Measurements from ENCODE around the gene FAM227A. TPM values are rescaled to one million over a fixed set of nuclear protein-coding genes. Genes with fewer than 3 reads are reported as not detected.

Gene FAM227A
- total RNA-seq, 6 experiments from 2014 or later, result 0.02 to 0.20 (median 0.16) TPM; not detected in 2

DNA sequence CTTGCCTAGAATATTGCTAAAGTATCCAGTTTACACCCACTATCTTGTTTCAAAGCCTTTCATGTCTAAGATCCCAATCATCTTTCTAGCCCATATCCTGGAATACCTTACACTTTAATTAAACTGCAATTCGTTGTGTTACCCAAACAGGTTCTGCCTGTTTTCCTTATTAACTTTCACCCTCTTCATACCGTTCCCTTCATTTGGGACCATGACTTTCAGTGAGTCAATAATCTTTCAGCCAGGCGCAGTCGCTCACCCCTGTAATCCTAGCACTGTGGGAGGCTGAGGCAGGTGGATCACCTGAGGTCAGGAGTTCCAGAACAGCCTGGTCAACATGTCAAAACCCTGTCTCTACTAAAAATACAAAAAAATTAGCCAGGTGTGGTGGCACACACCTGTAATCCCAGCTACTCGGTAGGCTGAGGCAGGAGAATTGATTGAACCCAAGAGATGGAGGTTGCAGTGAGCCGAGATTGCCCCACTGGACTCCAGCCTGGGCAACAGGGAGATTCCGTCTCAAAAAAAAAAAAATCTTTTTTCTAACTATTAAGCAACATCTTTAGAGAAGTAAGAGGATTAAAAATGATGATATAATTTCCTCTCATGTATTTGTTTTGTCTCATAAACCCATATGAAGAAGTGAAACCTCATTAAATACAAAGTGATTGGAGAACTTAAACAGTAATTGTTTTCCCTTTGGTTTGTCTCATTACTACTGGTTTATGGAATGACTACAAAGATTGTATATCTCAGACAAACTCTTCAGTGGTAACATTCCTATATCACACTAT lies 106.9 kb downstream of the FAM227A start:
- no peak overlapping the region for H3K27ac ChIP-seq
- no peaks in the 10 kb centered on the region for H3K4me1 ChIP-seq
- H3K9me3 ChIP-seq, result no peaks in the 10 kb centered on the region
- H3K4me3 ChIP-seq, result no peak overlapping the region
- no peak for TF ChIP-seq POLR2A (IDR thresholded peaks at IDR 0.05)
- TF ChIP-seq, protein P1, sequence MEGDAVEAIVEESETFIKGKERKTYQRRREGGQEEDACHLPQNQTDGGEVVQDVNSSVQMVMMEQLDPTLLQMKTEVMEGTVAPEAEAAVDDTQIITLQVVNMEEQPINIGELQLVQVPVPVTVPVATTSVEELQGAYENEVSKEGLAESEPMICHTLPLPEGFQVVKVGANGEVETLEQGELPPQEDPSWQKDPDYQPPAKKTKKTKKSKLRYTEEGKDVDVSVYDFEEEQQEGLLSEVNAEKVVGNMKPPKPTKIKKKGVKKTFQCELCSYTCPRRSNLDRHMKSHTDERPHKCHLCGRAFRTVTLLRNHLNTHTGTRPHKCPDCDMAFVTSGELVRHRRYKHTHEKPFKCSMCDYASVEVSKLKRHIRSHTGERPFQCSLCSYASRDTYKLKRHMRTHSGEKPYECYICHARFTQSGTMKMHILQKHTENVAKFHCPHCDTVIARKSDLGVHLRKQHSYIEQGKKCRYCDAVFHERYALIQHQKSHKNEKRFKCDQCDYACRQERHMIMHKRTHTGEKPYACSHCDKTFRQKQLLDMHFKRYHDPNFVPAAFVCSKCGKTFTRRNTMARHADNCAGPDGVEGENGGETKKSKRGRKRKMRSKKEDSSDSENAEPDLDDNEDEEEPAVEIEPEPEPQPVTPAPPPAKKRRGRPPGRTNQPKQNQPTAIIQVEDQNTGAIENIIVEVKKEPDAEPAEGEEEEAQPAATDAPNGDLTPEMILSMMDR (IDR thresholded peaks at IDR 0.05), result no peak
- ATAC-seq (peak in 2 of 4 donors; percentile 19 to 22), DNase-seq (no peak)
- intact Hi-C loops (cut with DNase I), result no loop called here
- H3K27me3 ChIP-seq, result no peaks in the 10 kb centered on the region
- WGBS (ENCODE audit: insufficient coverage, low coverage, low lambda C conversion rate, missing lambda C conversion rate), result 62% methylated on average over 7 of the region's 7 CpGs
- H3K36me3 ChIP-seq, result no peaks in the 10 kb centered on the region

DNA sequence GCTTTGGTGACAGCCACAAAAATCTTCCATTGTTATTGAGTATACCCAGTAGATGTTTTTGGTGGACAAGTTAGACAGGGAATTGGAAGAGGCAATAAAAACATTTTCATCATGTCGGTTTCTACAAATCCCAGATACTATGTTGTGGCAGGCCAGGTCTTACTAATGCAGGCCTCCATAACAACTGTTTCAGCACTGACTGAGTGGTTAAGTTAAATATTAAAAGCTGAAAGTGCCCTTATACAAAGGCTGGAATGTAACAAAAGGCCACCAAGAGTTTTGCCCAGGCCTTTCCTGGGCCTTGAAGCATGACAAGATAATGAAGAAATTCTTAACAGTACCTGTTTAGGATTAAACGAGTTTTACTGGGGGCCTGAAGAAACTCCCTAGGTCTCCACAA lies 115.5 kb downstream of the FAM227A start:
- no peaks in the 10 kb centered on the region for H3K36me3 ChIP-seq
- no peak overlapping the region for H3K4me3 ChIP-seq
- ATAC-seq, result no peak
- TF ChIP-seq POLR2A (IDR thresholded peaks at IDR 0.05), result no peak
- TF ChIP-seq, protein P1 (IDR thresholded peaks at IDR 0.05), result no peak
- WGBS (ENCODE audit: insufficient coverage, low coverage, low lambda C conversion rate, missing lambda C conversion rate), result 91% methylated on average over 2 of the region's 2 CpGs
- H3K27me3 ChIP-seq, result no peaks in the 10 kb centered on the region
- H3K4me1 ChIP-seq, result no peaks in the 10 kb centered on the region
- intact Hi-C loops (cut with DNase I), result no loop called here
- no peaks in the 10 kb centered on the region for H3K9me3 ChIP-seq
- no peak for DNase-seq
- no peak overlapping the region for H3K27ac ChIP-seq

DNA sequence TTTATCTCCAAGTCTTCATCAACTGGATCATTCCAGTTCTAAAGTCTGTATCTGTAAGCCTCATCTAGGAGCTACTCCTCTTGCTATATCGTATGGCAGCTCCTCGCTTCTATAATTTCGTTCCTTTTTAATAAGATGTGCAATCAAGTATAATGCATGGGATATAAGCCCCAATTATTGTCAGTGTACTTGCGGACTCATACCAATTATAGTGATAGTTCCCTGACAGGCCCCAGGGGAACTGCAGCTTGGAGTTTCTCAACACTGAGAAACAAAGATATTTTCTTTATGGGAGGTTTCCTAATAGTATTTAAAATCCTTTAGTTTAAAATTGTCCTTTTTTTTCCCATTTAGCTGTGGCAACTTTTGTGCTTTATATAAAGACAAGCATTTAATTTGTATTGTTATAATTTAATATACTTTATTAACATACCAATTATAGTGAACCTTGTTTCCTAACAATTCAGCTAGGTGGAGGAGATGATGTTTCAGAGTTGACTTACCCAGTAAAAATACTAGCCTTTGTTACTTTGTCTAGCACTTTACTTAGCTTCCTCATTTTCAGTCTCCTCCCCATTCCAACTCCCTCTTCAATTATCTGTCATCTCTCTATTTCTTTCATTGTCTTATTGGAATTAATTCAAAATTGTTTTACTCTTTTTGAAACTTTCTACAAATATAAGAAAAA lies 124.8 kb downstream of the FAM227A start:
- Histone ChIP-seq H3K9me3 (no peaks in the 10 kb centered on the region), H3K4me3 (no peak overlapping the region), H3K27ac (no peak overlapping the region), H3K27me3 (no peaks in the 10 kb centered on the region), H3K4me1 (no peaks in the 10 kb centered on the region), H3K36me3 (no peaks in the 10 kb centered on the region)
- intact Hi-C loops (cut with DNase I), result no loop called here
- DNase-seq (no peak), ATAC-seq (no peak)
- WGBS (ENCODE audit: insufficient coverage, low coverage, low lambda C conversion rate, missing lambda C conversion rate), result 91% methylated on average over 4 of the region's 4 CpGs
- TF ChIP-seq, protein P1 (IDR thresholded peaks at IDR 0.05), result no peak
- TF ChIP-seq POLR2A (IDR thresholded peaks at IDR 0.05), result no peak

Other genes starting within 250 kb of the FAM227A start
- not detected for gene KCNJ4, start 201.2 kb downstream of the FAM227A start, total RNA-seq
- gene KDELR3, start 188.3 kb downstream of the FAM227A start, total RNA-seq, result 10 to 100 TPM in 3 of 6 experiments, 1 to 10 TPM in 3; 2.4 to 53.8 (median 12.8) TPM
- gene DDX17, start 150.1 kb downstream of the FAM227A start, total RNA-seq, result 100 to 1,000 TPM; 128 to 205 (median 184) TPM
- gene DMC1, start 86.2 kb downstream of the FAM227A start, total RNA-seq, result under 1 TPM in 1 of 6 experiments, not detected in 5; 0.55 TPM
- gene CBY1, start 246 bp upstream of the FAM227A start, total RNA-seq, result 10 to 100 TPM in 4 of 6 experiments, 1 to 10 TPM in 2; 6.1 to 14.4 (median 11.6) TPM
- gene TOMM22, start 25.6 kb upstream of the FAM227A start, total RNA-seq, result 10 to 100 TPM; 23.2 to 36.8 (median 32.4) TPM
- gene JOSD1, start 44.6 kb upstream of the FAM227A start, total RNA-seq, result 10 to 100 TPM; 13.0 to 32.2 (median 21.7) TPM
- gene GTPBP1, start 49.6 kb upstream of the FAM227A start, total RNA-seq, result 10 to 100 TPM; 13.4 to 21.6 (median 16.7) TPM
- gene SUN2, start 99.6 kb upstream of the FAM227A start, total RNA-seq, result 100 to 1,000 TPM; 104 to 174 (median 144) TPM
- 1 to 10 TPM; 2.0 to 6.2 (median 5.1) TPM for gene DNAL4, start 137.8 kb upstream of the FAM227A start, total RNA-seq
- gene NPTXR, start 187.6 kb upstream of the FAM227A start, total RNA-seq, result under 1 TPM; 0.18 to 0.68 (median 0.28) TPM
- gene CBX6, start 215.8 kb upstream of the FAM227A start, total RNA-seq, result 10 to 100 TPM in 4 of 6 experiments, 1 to 10 TPM in 2; 7.8 to 22.5 (median 12.1) TPM